CD14-positive monocyte (primary cell): ENCODE data around the gene STARD8. TPM values are rescaled to one million over a fixed set of nuclear protein-coding genes. Genes with fewer than 3 reads are reported as not detected.

Experiments
- DNase-seq, 3 donors: peaks; one replicate each; pipeline ENCODE4 v3.0.0-alpha.2; 2011 to 2022
- H2AFZ ChIP-seq: 2 replicates; pipeline ENCODE4 v1.6.0; 2012; ENCODE audit warnings: mild to moderate bottlenecking, low read depth, low read length, inconsistent platforms; ENCODE audit not compliant: insufficient read depth, poor library complexity, severe bottlenecking
- H3K27ac ChIP-seq, 2 donors: 1 replicate in 1 of 2; 2 replicates in 1 of 2; pipeline ENCODE4 v1.5.1; 2012 to 2013; ENCODE audit warnings: low read length in 2 of 2, control low read depth in 1 of 2, inconsistent platforms in 1 of 2, low read depth in 1 of 2, mild to moderate bottlenecking in 1 of 2
- H3K27me3 ChIP-seq, 2 donors: one replicate each; pipeline versions ENCODE4 v1.6.0 to v1.6.1; 2011 to 2013; ENCODE audit warnings: low read length in 2 of 2; ENCODE audit not compliant: control insufficient read depth in 2 of 2, insufficient read depth in 2 of 2
- H3K36me3 ChIP-seq, 2 donors: replicated peaks in 1 of 2; 1 replicate in 1 of 2; 2 replicates in 1 of 2; pipeline versions ENCODE4 v1.5.1 to v1.6.1; 2012 to 2013; ENCODE audit warnings: low read length in 2 of 2, control low read depth in 1 of 2, inconsistent platforms in 1 of 2, mild to moderate bottlenecking in 1 of 2; ENCODE audit not compliant: insufficient read depth in 2 of 2, control insufficient read depth in 1 of 2
- H3K4me1 ChIP-seq, 2 donors: 1 replicate in 1 of 2; 2 replicates in 1 of 2; pipeline versions ENCODE4 v1.5.1 to v1.6.1; 2012 to 2013; ENCODE audit warnings: low read length in 2 of 2, control low read depth in 1 of 2, inconsistent platforms in 1 of 2, mild to moderate bottlenecking in 1 of 2, moderate library complexity in 1 of 2; ENCODE audit not compliant: insufficient read depth in 2 of 2, control insufficient read depth in 1 of 2
- H3K4me2 ChIP-seq: replicated peaks from 2 replicates; pipeline ENCODE3; 2012; ENCODE audit warnings: low read length, moderate library complexity, mild to moderate bottlenecking; ENCODE audit not compliant: poor library complexity, severe bottlenecking; ENCODE audit errors: extremely low read depth
- H3K4me3 ChIP-seq, 3 experiments: fragments of 200-600 bp in 1 of 3; sonication (generic) in 1 of 3; replicated peaks in 1 of 3; 1 replicate in 2 of 3; 2 replicates in 1 of 3; pipeline ENCODE4 v1.5.1; 2011 to 2013; ENCODE audit warnings: low read length in 3 of 3, mild to moderate bottlenecking in 3 of 3, control low read depth in 2 of 3, low read depth in 2 of 3, inconsistent platforms in 1 of 3, moderate library complexity in 1 of 3
- H3K79me2 ChIP-seq: 2 replicates; pipeline ENCODE4 v1.6.0; 2012; ENCODE audit warnings: mild to moderate bottlenecking, control low read depth, inconsistent platforms, low read length, moderate library complexity; ENCODE audit not compliant: insufficient read depth
- H3K9ac ChIP-seq: 2 replicates; pipeline ENCODE4 v1.6.0; 2017; ENCODE audit warnings: low read length, mild to moderate bottlenecking; ENCODE audit not compliant: insufficient read depth, poor library complexity, severe bottlenecking
- H3K9me3 ChIP-seq, 2 donors: replicated peaks in 1 of 2; 1 replicate in 1 of 2; 2 replicates in 1 of 2; pipeline versions ENCODE4 v1.5.1 to v1.6.1; 2012 to 2013; ENCODE audit warnings: low read length in 2 of 2, control low read depth in 1 of 2; ENCODE audit not compliant: control insufficient read depth in 1 of 2, insufficient read depth in 1 of 2
- H4K20me1 ChIP-seq: 2 replicates; pipeline ENCODE4 v1.6.0; 2012; ENCODE audit warnings: mild to moderate bottlenecking, low read length, control low read depth, moderate library complexity; ENCODE audit not compliant: insufficient read depth
- H3K27ac Mint-ChIP-seq, 7 donors: one replicate each; pipeline ENCODE4 v1.8.0; 2020; ENCODE audit warnings: mild to moderate bottlenecking in 7 of 7, mixed read lengths in 7 of 7, moderate library complexity in 6 of 7, inconsistent platforms in 2 of 7
- H3K27me3 Mint-ChIP-seq, 3 donors: one replicate each; pipeline ENCODE4 v1.8.0; 2021 to 2022; ENCODE audit warnings: low read depth in 3 of 3, mild to moderate bottlenecking in 3 of 3, mixed read lengths in 3 of 3, moderate library complexity in 3 of 3, inconsistent platforms in 1 of 3
- H3K36me3 Mint-ChIP-seq, 2 donors: one replicate each; pipeline ENCODE4 v1.8.0; 2020; ENCODE audit warnings: mixed read lengths in 2 of 2, inconsistent platforms in 1 of 2, mild to moderate bottlenecking in 1 of 2
- H3K4me1 Mint-ChIP-seq: one replicate; pipeline ENCODE4 v1.8.0; 2020; ENCODE audit warnings: mild to moderate bottlenecking, mixed read lengths
- H3K4me3 Mint-ChIP-seq, 2 donors: one replicate each; pipeline ENCODE4 v1.8.0; 2020; ENCODE audit warnings: mild to moderate bottlenecking in 2 of 2, mixed read lengths in 2 of 2, moderate library complexity in 1 of 2
- H3K9me3 Mint-ChIP-seq, 7 donors: one replicate each; pipeline ENCODE4 v1.8.0; 2020 to 2022; ENCODE audit warnings: mixed read lengths in 7 of 7, mild to moderate bottlenecking in 6 of 7, moderate library complexity in 6 of 7, inconsistent platforms in 2 of 7
- WGBS: methylation state at CpG from one replicate; pipeline ENCODE4 v1.1.5; 2013; ENCODE audit warnings: missing lambda C conversion rate; ENCODE audit not compliant: insufficient coverage; 5-methylcytosine and 5-hydroxymethylcytosine counted together
- intact Hi-C, 2 donors: fragments of 100-400 bp; cut with micrococcal nuclease; formaldehyde crosslinking; loops; one replicate each; pipeline versions ENCODE4 v1.15.0 to v1.15.1; 2023
- polyA plus RNA-seq, 3 donors: library from polyadenylated mRNA; depleted of rRNA in 1 of 3; unstranded in 2 of 3; stranded (reverse) in 1 of 3; fragments of 300-500 nt in 2 of 3; fragments of >200 nt in 1 of 3; fragmentation: Illumina TruSeq in 2 of 3; gene quantifications; 1 replicate in 2 of 3; 2 replicates in 1 of 3; pipeline ENCODE4 v1.2.3, GENCODE V29; 2012 to 2021
- TF ChIP-seq, protein P1 (sequence below): fragments of 200-600 bp; IDR thresholded peaks from one replicate; pipeline ENCODE4 v1.8.0; 2022; ENCODE audit warnings: antibody characterized with exemption, mild to moderate bottlenecking

The STARD8 gene
- polyA plus RNA-seq, 3 donors = 1.2 to 4.1 (median 1.7) TPM

DNA sequence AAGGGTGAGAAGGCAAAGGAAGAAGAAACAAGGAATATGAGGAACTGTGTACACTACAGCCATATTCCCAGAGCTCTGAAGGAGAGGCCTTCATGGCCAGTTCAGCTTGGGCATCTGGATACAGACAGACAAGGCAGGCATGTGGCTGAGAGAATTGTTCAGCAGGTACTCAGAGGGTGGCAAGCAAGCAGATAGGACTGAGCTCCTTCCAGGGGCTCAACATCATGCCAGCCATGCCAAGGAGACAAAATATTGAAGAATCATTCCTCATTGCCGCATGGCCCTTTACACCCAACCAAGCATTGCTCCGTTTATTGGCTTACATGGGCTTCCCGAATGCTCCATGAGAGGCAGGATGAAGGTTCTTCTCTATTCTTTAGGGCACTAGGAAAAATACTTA, 102.8 kb downstream of the STARD8 start:
- Histone ChIP-seq H3K36me3 (no peaks in the 10 kb centered on the region), H3K4me2 (no peak overlapping the region), H2AFZ (no peak overlapping the region), H4K20me1 (no peaks in the 10 kb centered on the region), H3K79me2 (no peaks in the 10 kb centered on the region), H3K9ac (no peak overlapping the region), H3K9me3 (no peaks in the 10 kb centered on the region), H3K4me3 (no peak overlapping the region), H3K4me1 (no peaks in the 10 kb centered on the region), H3K27me3 (no peaks in the 10 kb centered on the region), H3K27ac (no peak overlapping the region)
- H3K4me1 Mint-ChIP-seq = peaks cover 2% of the 10 kb centered on the region
- TF ChIP-seq, protein P1, sequence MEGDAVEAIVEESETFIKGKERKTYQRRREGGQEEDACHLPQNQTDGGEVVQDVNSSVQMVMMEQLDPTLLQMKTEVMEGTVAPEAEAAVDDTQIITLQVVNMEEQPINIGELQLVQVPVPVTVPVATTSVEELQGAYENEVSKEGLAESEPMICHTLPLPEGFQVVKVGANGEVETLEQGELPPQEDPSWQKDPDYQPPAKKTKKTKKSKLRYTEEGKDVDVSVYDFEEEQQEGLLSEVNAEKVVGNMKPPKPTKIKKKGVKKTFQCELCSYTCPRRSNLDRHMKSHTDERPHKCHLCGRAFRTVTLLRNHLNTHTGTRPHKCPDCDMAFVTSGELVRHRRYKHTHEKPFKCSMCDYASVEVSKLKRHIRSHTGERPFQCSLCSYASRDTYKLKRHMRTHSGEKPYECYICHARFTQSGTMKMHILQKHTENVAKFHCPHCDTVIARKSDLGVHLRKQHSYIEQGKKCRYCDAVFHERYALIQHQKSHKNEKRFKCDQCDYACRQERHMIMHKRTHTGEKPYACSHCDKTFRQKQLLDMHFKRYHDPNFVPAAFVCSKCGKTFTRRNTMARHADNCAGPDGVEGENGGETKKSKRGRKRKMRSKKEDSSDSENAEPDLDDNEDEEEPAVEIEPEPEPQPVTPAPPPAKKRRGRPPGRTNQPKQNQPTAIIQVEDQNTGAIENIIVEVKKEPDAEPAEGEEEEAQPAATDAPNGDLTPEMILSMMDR = no peak
- WGBS = no CpG with 5 or more reads among the region's 3 CpGs
- no peak overlapping the region for H3K4me3 Mint-ChIP-seq
- H3K27me3 Mint-ChIP-seq = peaks cover 0 to 7% (median 0%) of the 10 kb centered on the region in 3 donors
- peaks cover 0 to 8% (median 4%) of the 10 kb centered on the region in 7 donors for H3K9me3 Mint-ChIP-seq
- intact Hi-C loops = no loop called here
- H3K27ac Mint-ChIP-seq = peak overlapping the region in 1 of 7 donors; percentile 58
- no peaks in the 10 kb centered on the region for H3K36me3 Mint-ChIP-seq
- DNase-seq = no peak

DNA sequence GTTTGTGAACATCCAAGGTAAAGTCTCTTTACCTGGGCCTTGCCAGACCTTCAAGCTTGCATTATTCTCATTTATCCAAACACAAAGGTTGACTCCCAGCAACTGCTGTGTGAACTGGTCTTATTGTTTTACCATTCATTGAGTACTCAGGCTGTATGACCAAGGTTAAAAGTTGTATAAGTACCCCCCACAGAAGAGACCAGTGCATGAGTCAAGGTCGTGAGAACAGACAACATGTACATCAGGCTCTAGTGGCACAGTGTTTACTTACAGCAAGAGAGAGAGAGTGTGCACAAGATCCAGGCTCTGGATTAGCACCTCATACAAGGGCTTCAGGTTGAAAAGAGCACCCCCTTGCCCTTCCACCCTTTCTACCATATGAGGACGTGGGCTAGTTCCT, 103.9 kb downstream of the STARD8 start:
- no CpG with 5 or more reads among the region's 2 CpGs for WGBS
- Histone ChIP-seq H3K4me2 (no peak overlapping the region), H4K20me1 (no peaks in the 10 kb centered on the region), H2AFZ (no peak overlapping the region), H3K9me3 (no peaks in the 10 kb centered on the region), H3K36me3 (no peaks in the 10 kb centered on the region), H3K27ac (no peak overlapping the region), H3K4me3 (no peak overlapping the region), H3K9ac (no peak overlapping the region), H3K79me2 (no peaks in the 10 kb centered on the region), H3K4me1 (no peaks in the 10 kb centered on the region), H3K27me3 (no peaks in the 10 kb centered on the region)
- no peak for DNase-seq
- H3K9me3 Mint-ChIP-seq = peaks cover 0 to 7% (median 0%) of the 10 kb centered on the region in 7 donors
- peaks cover 0 to 7% (median 2%) of the 10 kb centered on the region in 3 donors for H3K27me3 Mint-ChIP-seq
- no peak overlapping the region for H3K27ac Mint-ChIP-seq
- no peaks in the 10 kb centered on the region for H3K36me3 Mint-ChIP-seq
- no peak overlapping the region for H3K4me3 Mint-ChIP-seq
- intact Hi-C loops = no loop called here
- TF ChIP-seq, protein P1 = no peak
- H3K4me1 Mint-ChIP-seq = peaks cover 2% of the 10 kb centered on the region
